H1 (cell line): Measurements from ENCODE around the gene SOX1. TPM values are rescaled to one million over a fixed set of nuclear protein-coding genes. Genes with fewer than 3 reads are reported as not detected.

Experiments
- CTCF ChIA-PET: fragments of 300-600 bp; sonication (Branson Sonifier 250); formaldehyde crosslinking; loops from one replicate; lab custom pipeline; 2021; ENCODE audit not compliant: partially characterized antibody; lab: Charles Lee
- POLR2A ChIA-PET: fragments of 300-600 bp; sonication (Branson Sonifier 250); formaldehyde crosslinking; loops from one replicate; lab custom pipeline; 2021; ENCODE audit warnings: inconsistent platforms; ENCODE audit not compliant: partially characterized antibody; lab: Charles Lee
- DNase-seq, 2 experiments: peaks; one replicate each; pipeline versions ENCODE4 v3.0.0 to v3.0.0-alpha.2; 2010 to 2022; ENCODE audit warnings: low spot score in 2 of 2, low read depth in 1 of 2, mixed read lengths in 1 of 2
- FAIRE-seq: peaks from 2 replicates; lab custom pipeline; 2011; peaks lifted over from hg19 to GRCh38; lab: Jason Lieb, UNC
- H2AFZ ChIP-seq: 2 replicates; pipeline ENCODE4 v1.8.1; 2012; ENCODE audit warnings: low read length, inconsistent platforms
- H2AK5ac ChIP-seq: 2 replicates; pipeline ENCODE4 v1.6.1; 2013; ENCODE audit warnings: low read depth, low read length
- H2BK120ac ChIP-seq: replicated peaks from 2 replicates; pipeline ENCODE3; 2013; ENCODE audit warnings: low read depth, low read length, inconsistent platforms
- H2BK12ac ChIP-seq: 2 replicates; pipeline ENCODE4 v1.6.1; 2013; ENCODE audit warnings: low read depth, low read length
- H2BK15ac ChIP-seq: 2 replicates; pipeline ENCODE4 v1.6.1; 2013; ENCODE audit warnings: low read length
- H2BK20ac ChIP-seq: 2 replicates; pipeline ENCODE4 v1.6.1; 2013; ENCODE audit warnings: low read length
- H2BK5ac ChIP-seq: 2 replicates; pipeline ENCODE4 v1.6.1; 2013; ENCODE audit warnings: low read depth, low read length
- H3K14ac ChIP-seq: 2 replicates; pipeline ENCODE4 v1.6.1; 2013; ENCODE audit warnings: inconsistent platforms; ENCODE audit not compliant: insufficient read length
- H3K18ac ChIP-seq: 2 replicates; pipeline ENCODE4 v1.6.1; 2013; ENCODE audit warnings: low read length; ENCODE audit errors: extremely low read depth
- H3K23ac ChIP-seq: 2 replicates; pipeline ENCODE4 v1.6.1; 2013; ENCODE audit warnings: inconsistent platforms; ENCODE audit not compliant: insufficient read length
- H3K23me2 ChIP-seq: 2 replicates; pipeline ENCODE4 v1.6.1; 2013; ENCODE audit warnings: low read depth, low read length
- H3K27ac ChIP-seq: 2 replicates; pipeline ENCODE4 v1.6.1; 2011; ENCODE audit warnings: low read depth, low read length, inconsistent platforms
- H3K27me3 ChIP-seq, 4 experiments: replicated peaks in 1 of 4; 1 replicate in 1 of 4; 2 replicates in 3 of 4; pipeline versions ENCODE4 v1.6.1 to v1.8.1; 2011 to 2013; ENCODE audit warnings: low read length in 3 of 4, mild to moderate bottlenecking in 3 of 4, inconsistent platforms in 2 of 4, mixed read lengths in 2 of 4, moderate library complexity in 1 of 4; ENCODE audit not compliant: control insufficient read depth in 3 of 4, insufficient read depth in 3 of 4; ENCODE audit errors: extremely low read depth in 1 of 4
- H3K36me3 ChIP-seq, 4 experiments: 2 replicates each; pipeline versions ENCODE4 v1.6.1 to v1.8.1; 2011 to 2013; ENCODE audit warnings: mild to moderate bottlenecking in 4 of 4, low read length in 3 of 4, moderate library complexity in 2 of 4, control low read depth in 1 of 4, inconsistent platforms in 1 of 4; ENCODE audit not compliant: insufficient read depth in 4 of 4, control insufficient read depth in 2 of 4
- H3K4ac ChIP-seq: replicated peaks from 2 replicates; pipeline ENCODE3; 2013; ENCODE audit warnings: low read length, low read depth, mixed read lengths, inconsistent platforms; ENCODE audit not compliant: insufficient read length
- H3K4me1 ChIP-seq, 4 experiments: replicated peaks in 1 of 4; 1 replicate in 1 of 4; 2 replicates in 3 of 4; pipeline versions ENCODE4 v1.6.1 to v1.8.1; 2011 to 2013; ENCODE audit warnings: low read length in 3 of 4, inconsistent platforms in 2 of 4, mixed read lengths in 1 of 4; ENCODE audit not compliant: insufficient read depth in 4 of 4, control insufficient read depth in 3 of 4
- H3K4me2 ChIP-seq, 2 experiments: 2 replicates each; pipeline versions ENCODE4 v1.6.1 to v1.8.1; 2011 to 2013; ENCODE audit warnings: low read depth in 2 of 2, low read length in 2 of 2, control low read depth in 1 of 2, inconsistent platforms in 1 of 2, mild to moderate bottlenecking in 1 of 2; ENCODE audit not compliant: insufficient read depth in 1 of 2
- H3K4me3 ChIP-seq, 4 experiments: fragments of 200-600, 300-600 bp in 1 of 4; sonication (generic), shearing (Covaris generic), sonication (Bioruptor Twin) in 1 of 4; 2 replicates each; pipeline versions ENCODE4 v1.5.1 to v1.8.1; 2011 to 2016; ENCODE audit warnings: low read length in 4 of 4, low read depth in 3 of 4, control low read depth in 2 of 4, inconsistent platforms in 2 of 4, mild to moderate bottlenecking in 2 of 4, mixed read lengths in 1 of 4, moderate library complexity in 1 of 4; ENCODE audit not compliant: insufficient read depth in 2 of 4; ENCODE audit errors: extremely low read depth in 1 of 4
- H3K56ac ChIP-seq: replicated peaks from 2 replicates; pipeline ENCODE3; 2013; ENCODE audit warnings: low read depth, mild to moderate bottlenecking, mixed read lengths, low read length, inconsistent platforms; ENCODE audit not compliant: insufficient read length
- H3K79me1 ChIP-seq: 2 replicates; pipeline ENCODE4 v1.6.1; 2013; ENCODE audit warnings: low read depth, low read length, control low read depth
- H3K79me2 ChIP-seq, 2 experiments: 2 replicates each; pipeline versions ENCODE4 v1.6.1 to v1.8.1; 2012 to 2013; ENCODE audit warnings: low read length in 2 of 2, mild to moderate bottlenecking in 2 of 2, inconsistent platforms in 1 of 2; ENCODE audit not compliant: insufficient read depth in 2 of 2, control insufficient read depth in 1 of 2
- H3K9ac ChIP-seq, 4 experiments: replicated peaks in 1 of 4; 1 replicate in 1 of 4; 2 replicates in 3 of 4; pipeline versions ENCODE4 v1.6.1 to v1.8.1; 2011 to 2013; ENCODE audit warnings: low read depth in 3 of 4, low read length in 3 of 4, control low read depth in 2 of 4, mild to moderate bottlenecking in 2 of 4, moderate library complexity in 2 of 4, inconsistent platforms in 1 of 4; ENCODE audit errors: extremely low read depth in 1 of 4
- H3K9me3 ChIP-seq, 2 experiments: 2 replicates each; pipeline versions ENCODE4 v1.6.1 to v1.8.1; 2012 to 2013; ENCODE audit warnings: mild to moderate bottlenecking in 2 of 2, moderate library complexity in 2 of 2, control low read depth in 1 of 2, inconsistent platforms in 1 of 2, low read depth in 1 of 2, low read length in 1 of 2, mixed read lengths in 1 of 2; ENCODE audit not compliant: insufficient read depth in 2 of 2
- H4K20me1 ChIP-seq, 2 experiments: replicated peaks in 1 of 2; 2 replicates each; pipeline versions ENCODE3 to v1.8.1; 2011 to 2013; ENCODE audit warnings: inconsistent platforms in 2 of 2, low read length in 2 of 2, mild to moderate bottlenecking in 1 of 2; ENCODE audit not compliant: insufficient read depth in 2 of 2, control insufficient read depth in 1 of 2
- H4K5ac ChIP-seq: 2 replicates; pipeline ENCODE4 v1.6.1; 2013; ENCODE audit warnings: low read length, low read depth, mixed read lengths, inconsistent platforms; ENCODE audit not compliant: insufficient read length
- H4K8ac ChIP-seq: 2 replicates; pipeline ENCODE4 v1.8.0; 2013; ENCODE audit warnings: mild to moderate bottlenecking, moderate library complexity, low read length, inconsistent platforms; ENCODE audit not compliant: insufficient read depth; ENCODE audit errors: extremely low read depth
- H4K91ac ChIP-seq: replicated peaks from 2 replicates; pipeline ENCODE3; 2013; ENCODE audit warnings: low read length, mixed read lengths, inconsistent platforms; ENCODE audit not compliant: insufficient read length
- BACH1 ChIP-seq: IDR thresholded peaks from 2 replicates; pipeline ENCODE4 v1.6.1; 2012; ENCODE audit warnings: low read length, improper control_type of control experiment
- CBX8 ChIP-seq: fragments of 300-800, 300-1000 bp; sonication (generic); IDR thresholded peaks from 2 replicates; pipeline ENCODE4 v1.7.1; 2016; ENCODE audit warnings: low read depth, low read length, borderline replicate concordance
- E2F6 ChIP-seq: IDR thresholded peaks from 2 replicates; pipeline ENCODE4 v1.6.1; 2012; ENCODE audit warnings: inconsistent platforms
- EGR1 ChIP-seq: IDR thresholded peaks from 2 replicates; pipeline ENCODE4 v1.6.1; 2011; ENCODE audit warnings: low read depth, low read length, borderline replicate concordance
- MAX ChIP-seq: IDR thresholded peaks from 2 replicates; pipeline ENCODE4 v1.6.1; 2012; ENCODE audit warnings: inconsistent platforms
- POU5F1 ChIP-seq: IDR thresholded peaks from 2 replicates; pipeline ENCODE4 v1.6.1; 2011; ENCODE audit warnings: low read depth, mild to moderate bottlenecking, low read length, moderate library complexity
- TEAD4 ChIP-seq: IDR thresholded peaks from 2 replicates; pipeline ENCODE4 v1.6.1; 2012; ENCODE audit warnings: low read depth, low read length, inconsistent platforms, mixed read lengths
- WGBS, 2 experiments: shearing (Covaris generic) in 1 of 2; methylation state at CpG; one replicate each; pipeline versions ENCODE4 v1.1.6 to v1.1.7; 2013 to 2015; ENCODE audit warnings: low lambda C conversion rate in 2 of 2, mixed read lengths in 2 of 2, inconsistent platforms in 1 of 2, low coverage in 1 of 2, missing lambda C conversion rate in 1 of 2; ENCODE audit not compliant: insufficient replicate concordance in 2 of 2, insufficient coverage in 1 of 2, insufficient read length in 1 of 2; ENCODE audit errors: extremely low coverage in 1 of 2, missing lambda C conversion rate in 1 of 2; 5-methylcytosine and 5-hydroxymethylcytosine counted together
- polyA plus RNA-seq, 7 experiments: library from polyadenylated mRNA; depleted of rRNA in 3 of 7; stranded (reverse) in 5 of 7; unstranded in 2 of 7; fragments of >200 nt in 5 of 7; fragments of 200-250 nt in 2 of 7; gene quantifications; 1 replicate in 5 of 7; 2 replicates in 1 of 7; 4 replicates in 1 of 7; pipeline versions ENCODE4 v1.2.1 to v1.2.3, GENCODE V29; 2011 to 2013; ENCODE audit warnings: missing spikeins in 2 of 7, mixed read lengths in 2 of 7
- total RNA-seq: library from RNA; stranded (reverse); fragmentation: NEBNext Ultra II Directional; extraction: Animal tissue kit (Norgen Biotek cat#: 25700); gene quantifications from 2 replicates; pipeline ENCODE4 v1.2.1, GENCODE V29; 2021

SOX1 gene
- total and polyA plus RNA-seq, 2 of the 8 experiments (the other 6 are each of a cell fraction or from before 2014, with no cell fraction given) = 0.03 to 0.09 TPM

- ChIA-PET CTCF (interaction anchor here (0.9 kb wide), 1 partner anchor 15 kb away, joined by 3 read pairs; no protein-coding TSS in a partner anchor), POLR2A (interaction anchor here (0.6 to 0.8 kb wide), 2 partner anchors 26 to 480 kb away, joined by 4 to 5 read pairs; no protein-coding TSS in a partner anchor)
- H2BK120ac ChIP-seq = no peak overlapping the region
- H3K23ac ChIP-seq = no peak overlapping the region
- 0 out of 2 replicates have a peak overlapping the region, but pooled peaks have one; percentile 21 for H2BK20ac ChIP-seq
- H2BK5ac ChIP-seq = no peak overlapping the region
- H3K27me3 ChIP-seq = peaks cover 31 to 81% (median 75%) of the 10 kb centered on the region in 4 experiments
- H3K18ac ChIP-seq = no peak overlapping the region
- no peak overlapping the region for H4K5ac ChIP-seq
- peaks cover 27% of the 10 kb centered on the region for H3K23me2 ChIP-seq
- 0 out of 2 replicates have a peak overlapping the region, but pooled peaks have one; percentile 50 for H2BK12ac ChIP-seq
- no peaks in the 10 kb centered on the region for H3K79me1 ChIP-seq
- FAIRE-seq = no peak
- WGBS, 2 experiments = 7% methylated on average over 21 of the region's 21 CpGs; no CpG with 5 or more reads in 1 of the 2 experiments
- H3K9ac ChIP-seq = no peak overlapping the region
- peak; percentile 72 for TF ChIP-seq MAX
- TF ChIP-seq TEAD4 = 0 out of 2 replicates have a peak, but pooled peaks have one; percentile 5
- peak; percentile 59; the same call in 1 of the 2 replicates for TF ChIP-seq E2F6
- no peak for TF ChIP-seq BACH1
- peak; percentile 73; the same call in 1 of the 2 replicates for TF ChIP-seq EGR1
- TF ChIP-seq POU5F1 = 0 out of 2 replicates have a peak, but pooled peaks have one; percentile 10
- no peak for TF ChIP-seq CBX8
- TF ChIP-seq, all 59 proteins: peak for 5
- no peaks in the 10 kb centered on the region for H3K9me3 ChIP-seq
- H3K79me2 ChIP-seq = no peaks in the 10 kb centered on the region
- H3K36me3 ChIP-seq = no peaks in the 10 kb centered on the region
- H3K14ac ChIP-seq = no peak overlapping the region
- peaks cover 0 to 33% (median 14%) of the 10 kb centered on the region in 4 experiments; a peak in 6 of 7 replicates for H3K4me1 ChIP-seq
- H3K27ac ChIP-seq = no peak overlapping the region
- H4K20me1 ChIP-seq = no peaks in the 10 kb centered on the region
- H2AFZ ChIP-seq = no peak overlapping the region
- H3K4me3 ChIP-seq = peak overlapping the region in 3 of 4 experiments; percentile 10 to 62 (median 31); a peak in 6 of 8 replicates
- H2AK5ac ChIP-seq = no peak overlapping the region
- DNase-seq = peak; percentile 43 to 71
- H2BK15ac ChIP-seq = no peak overlapping the region
- H3K56ac ChIP-seq = no peak overlapping the region
- H3K4me2 ChIP-seq = peak overlapping the region; percentile 93 to 97
- no peak overlapping the region for H3K4ac ChIP-seq
- H4K91ac ChIP-seq = no peak overlapping the region
- H4K8ac ChIP-seq = no peak overlapping the region
Observed at GRCh38 chr13:112105892-112106291, 38.9 kb downstream of the SOX1 start.
